NCI-H1694 (cell line): ENCODE measurements around the gene DMAC2.
A peak's percentile ranks its signal among the peaks of the same experiment; 100 is the strongest.
"Not testable (repeated sequence)": the region's sequence is repeated elsewhere in the genome, so short reads cannot be mapped to it uniquely, and the experiment has no call there.

Experiments used
- DNase-seq: peaks from one replicate; lab custom pipeline; 2025; lab: John Stamatoyannopoulos, UW

Gene DMAC2

DNA sequence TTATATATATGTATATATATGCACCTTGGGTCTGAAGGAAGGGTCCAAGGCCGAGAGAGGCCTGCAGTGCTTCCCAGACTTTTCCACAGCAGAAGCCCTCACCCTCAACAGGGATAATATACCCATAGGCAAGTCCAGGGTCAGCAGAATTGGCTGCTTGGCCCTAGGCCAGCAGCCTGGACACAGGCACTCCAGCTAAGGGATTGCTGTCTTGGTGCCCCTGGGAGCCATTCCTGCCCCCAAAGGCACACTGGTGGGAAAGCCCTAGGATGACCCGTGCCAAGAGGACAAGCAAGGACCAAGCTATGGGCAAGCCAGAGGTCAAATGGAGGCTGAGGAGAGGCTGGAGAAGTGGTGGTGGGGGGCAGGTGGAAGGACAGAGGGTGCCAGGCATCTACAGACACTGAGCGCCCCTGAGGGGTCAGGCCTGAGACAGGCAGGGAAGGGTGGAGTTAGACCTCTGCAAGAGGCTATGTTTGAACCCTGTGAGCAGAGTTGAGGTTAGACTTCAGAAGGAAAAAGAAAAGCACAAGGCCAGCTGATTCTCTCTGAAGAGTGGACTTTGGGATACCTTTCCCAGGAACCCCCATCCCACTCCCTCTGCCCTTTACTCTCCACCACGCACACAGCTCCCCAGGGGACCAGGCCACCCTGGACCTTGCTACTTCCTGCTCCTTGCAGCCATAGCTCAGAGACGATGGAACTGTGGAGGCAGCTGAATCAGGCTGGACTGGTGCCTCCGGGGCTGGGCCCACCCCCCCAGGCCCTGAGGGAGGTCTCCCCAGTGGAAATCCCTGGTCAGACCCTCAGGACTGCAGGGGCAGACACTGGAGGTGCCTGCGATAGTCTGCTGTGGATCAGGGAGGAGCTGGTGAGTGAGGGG lies 3.0 kb upstream of the DMAC2 start, which contains the start of gene ERICH4:
TSS of gene ERICH4 (plus strand) at position 684 of the 883 bp plus-strand sequence. CDS start at position 698, 14 bp downstream.
- no peak for DNase-seq

DNA sequence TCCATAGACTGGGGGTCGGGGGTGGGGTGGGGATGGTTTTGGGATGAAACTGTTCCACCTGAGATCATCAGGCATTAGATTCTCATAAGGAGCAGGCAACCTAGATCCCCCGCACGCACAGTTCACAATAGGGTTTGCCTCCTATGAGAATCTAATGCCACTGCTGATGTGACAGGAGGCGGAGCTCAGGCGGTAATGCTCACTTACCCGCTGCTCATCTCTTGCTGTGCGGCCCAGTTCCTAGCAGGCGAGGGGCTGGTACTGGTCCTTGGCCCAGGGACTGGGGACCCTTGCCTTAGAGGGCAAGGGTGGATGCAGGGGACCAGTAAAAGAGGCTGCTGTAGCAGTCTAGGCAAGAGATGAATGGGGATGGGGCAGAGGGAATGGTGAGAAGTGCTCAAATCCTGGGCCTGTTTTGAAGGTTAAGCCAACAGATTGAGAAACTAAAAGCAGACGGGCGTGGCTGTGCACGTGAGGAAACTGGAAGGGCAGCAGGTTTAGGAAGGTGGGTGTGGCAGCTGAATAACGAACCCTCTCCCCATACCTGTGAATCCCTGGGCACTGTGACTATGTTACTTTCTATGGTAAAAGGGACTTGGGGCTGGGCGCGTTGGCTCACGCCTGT lies 1.7 kb upstream of the DMAC2 start:
- no peak for DNase-seq

DNA sequence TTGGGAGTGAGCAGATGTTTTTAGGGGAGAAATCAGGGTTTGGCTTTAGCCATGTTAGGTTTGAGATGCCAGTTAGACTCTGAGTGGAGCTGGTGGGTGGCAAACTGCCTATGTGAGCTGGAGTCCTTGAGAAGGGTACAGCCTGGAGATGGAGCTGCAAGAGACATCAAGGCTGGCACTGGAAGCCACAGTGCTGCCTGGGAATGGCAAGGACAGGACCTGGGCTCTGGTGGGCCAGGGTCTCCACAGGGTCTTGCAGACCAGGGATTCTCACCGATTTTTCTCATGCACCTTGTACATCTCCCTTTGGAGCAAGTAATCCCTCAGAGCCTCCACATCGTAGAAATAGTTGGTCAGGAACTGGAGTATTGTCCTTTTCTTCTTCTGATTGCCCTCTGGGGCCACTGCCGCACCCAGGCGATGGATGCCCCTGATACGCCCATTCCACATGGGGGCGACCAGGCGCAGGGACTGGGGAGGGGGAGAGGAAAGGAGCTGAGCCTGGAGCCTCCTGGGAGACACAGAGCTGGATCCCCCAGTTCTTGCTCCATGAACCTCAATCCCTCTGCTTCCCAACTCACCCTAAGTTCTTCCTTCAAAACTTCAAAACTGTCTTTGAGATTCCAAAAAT lies 1.7 kb downstream of the DMAC2 start:
- no peak for DNase-seq

DNA sequence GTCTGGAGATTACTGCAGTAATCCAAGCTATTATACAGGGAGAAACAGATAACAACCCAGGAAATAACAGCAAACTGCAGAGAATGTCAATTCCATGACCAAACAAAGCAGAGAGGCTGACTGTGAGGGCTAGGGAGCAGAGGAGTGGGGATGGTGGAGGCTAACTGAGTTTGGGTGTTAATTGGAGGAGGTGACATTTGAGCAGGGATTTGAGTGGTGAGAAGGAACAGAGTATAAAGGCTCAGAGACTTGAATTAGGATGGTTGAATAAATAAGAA lies 3.1 kb downstream of the DMAC2 start:
- DNase-seq: no peak

DNA sequence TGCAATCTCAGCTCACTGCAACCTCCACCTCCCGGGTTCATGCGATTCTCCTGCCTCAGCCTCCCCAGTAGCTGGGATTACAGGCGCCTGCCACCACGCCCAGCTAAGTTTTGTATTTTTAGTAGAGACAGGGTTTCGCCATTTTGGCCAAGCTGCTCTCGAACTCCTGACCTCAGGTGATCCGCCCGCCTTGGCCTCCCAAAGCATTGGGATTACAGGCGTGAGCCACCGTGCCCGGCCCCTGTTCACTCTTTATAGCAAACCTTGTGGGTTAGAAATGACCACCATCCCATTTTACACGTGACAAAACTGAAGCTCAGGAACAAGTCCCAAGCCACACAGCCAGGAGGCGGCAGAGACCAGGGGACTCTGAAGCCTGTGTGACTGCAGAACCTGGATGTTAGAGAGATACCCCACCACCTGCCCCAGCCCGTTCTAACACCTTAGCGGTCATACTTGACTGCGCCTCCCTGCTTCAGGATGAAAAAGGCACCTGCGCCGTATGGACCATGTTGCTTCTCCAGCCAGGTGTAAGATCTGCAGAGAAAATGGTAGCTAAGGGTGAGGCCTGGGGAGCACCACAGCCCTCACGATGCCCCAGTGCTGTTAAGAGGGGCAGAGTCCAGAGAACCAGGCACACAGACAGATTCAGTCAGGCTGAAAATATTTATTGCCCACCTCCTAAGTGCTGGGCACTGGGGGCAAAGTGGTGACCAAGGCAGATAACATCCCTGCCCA lies 3.6 kb downstream of the DMAC2 start:
- no peak for DNase-seq

DNA sequence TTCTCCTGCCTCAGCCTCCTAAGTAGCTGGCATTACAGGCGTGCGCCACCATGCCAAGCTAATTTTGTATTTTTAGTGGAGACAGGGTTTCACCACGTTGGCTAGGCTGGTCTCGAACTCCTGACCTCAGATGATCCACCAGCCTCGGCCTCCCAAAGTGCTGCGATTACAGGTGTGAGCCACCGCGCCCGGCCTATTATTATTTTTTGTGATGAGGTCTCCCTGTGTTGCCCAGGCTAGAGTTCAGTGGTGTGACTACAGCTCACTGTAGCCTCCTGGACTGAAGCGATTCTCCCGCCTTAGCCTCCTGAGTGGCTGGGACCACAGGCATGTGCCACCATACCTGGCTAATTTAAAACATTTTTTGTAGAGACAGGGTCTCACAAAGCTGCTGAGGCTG lies 4.3 kb downstream of the DMAC2 start:
- not testable (repeated sequence) for DNase-seq

DNA sequence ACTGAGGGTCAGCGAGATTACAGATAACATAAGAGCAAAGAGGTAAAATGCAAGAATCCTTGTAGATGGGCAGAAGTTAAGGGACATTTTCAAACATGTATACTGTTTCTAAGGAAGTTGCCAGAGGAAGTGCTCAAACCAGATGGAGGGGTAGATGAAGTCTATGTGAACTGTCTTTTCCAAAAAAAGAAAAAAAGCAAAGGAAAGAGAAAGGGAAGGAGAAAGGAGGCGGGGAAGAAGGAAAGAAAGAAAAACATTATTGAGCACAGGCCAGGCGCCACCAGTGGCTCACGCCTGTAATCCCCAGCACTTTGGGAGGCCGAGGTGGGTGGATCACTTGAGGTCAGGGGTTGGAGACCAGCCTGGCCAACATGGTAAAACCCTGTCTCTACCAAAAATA lies 5.3 kb downstream of the DMAC2 start:
- no peak for DNase-seq

DNA sequence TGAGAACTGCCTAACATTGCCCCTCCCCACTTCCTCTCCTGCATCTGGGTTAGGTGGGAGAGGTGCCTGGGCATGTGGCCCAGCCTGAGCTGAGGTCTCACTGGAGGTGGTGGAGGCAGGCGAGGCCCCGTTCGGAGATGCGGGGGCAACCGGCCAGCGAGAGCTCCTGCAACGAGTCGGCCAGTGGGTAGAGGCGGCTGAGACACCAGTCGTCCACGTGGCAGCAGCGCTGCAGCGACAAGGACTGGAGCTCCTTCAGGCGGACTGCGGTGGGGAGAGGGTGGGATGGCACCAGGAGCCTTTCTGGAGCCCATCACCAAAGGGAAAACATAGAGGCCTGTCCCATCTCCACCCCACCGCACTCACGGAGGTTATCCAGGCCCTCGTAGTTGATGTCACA lies 6.5 kb downstream of the DMAC2 start:
- no peak for DNase-seq

DNA sequence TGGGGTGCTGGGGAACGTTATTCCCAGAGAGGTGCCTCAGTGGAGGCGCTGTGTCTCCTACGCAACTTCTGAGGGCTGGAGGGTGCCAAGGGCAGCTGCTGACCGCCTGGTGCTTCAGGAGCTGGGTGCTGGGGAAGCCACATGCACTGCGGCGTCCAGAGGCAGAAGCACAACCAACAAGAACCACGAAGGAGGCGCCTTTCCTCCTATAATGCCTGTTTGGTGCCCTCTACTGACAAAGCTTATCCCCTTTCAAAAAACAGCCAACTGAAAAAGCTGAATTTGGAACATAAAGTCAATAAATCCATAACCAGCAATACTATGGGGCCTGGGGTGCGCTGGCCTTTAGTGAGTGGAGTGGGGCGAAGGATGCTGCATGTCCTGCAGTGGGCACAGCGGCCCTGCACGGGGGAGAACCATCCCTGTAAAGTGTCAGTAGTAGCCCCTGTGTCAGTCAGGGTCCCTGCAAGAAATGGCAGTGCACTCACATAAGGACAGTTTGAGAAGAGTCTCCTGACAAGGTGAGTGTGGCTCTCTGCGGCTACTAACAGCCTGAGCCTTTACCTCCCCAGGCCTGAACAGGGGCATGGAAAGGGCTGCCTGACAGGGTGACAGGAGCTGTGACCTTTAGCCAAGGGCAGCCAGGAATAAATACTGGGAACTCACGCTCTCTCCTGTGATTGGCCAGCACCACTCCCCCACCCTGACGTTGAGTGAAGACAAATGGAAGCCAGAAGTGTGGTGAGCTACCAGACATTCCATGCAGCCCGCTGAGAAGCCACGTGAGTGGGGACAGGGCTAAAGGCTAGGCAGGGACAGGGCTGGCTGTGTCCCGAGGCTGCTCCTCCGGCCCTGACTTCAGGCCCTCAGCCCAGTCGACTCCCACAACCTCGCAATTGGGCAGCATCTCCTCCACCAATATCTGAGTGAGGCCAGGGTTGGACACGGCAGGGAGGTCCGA lies 8.0 kb downstream of the DMAC2 start:
- no peak for DNase-seq

DNA sequence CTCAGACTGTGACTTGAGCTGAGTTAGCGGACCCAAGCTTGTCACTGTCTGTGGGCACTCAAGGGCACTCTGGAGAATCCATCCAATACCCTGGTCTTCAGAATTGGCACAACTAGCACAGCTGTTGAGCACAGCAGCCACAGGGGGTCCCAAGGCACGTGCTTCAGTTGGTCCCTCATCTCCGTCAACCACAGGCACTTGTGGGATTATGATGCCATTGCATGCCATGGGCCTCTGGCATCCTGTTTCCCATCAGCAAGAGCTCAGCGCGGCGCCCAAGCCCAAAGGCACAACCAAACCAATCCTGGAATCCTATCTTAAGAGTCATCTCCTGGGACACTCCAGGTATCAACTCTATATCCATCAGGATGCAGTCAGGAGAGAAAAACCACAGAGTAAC lies 8.8 kb downstream of the DMAC2 start:
- no peak for DNase-seq

DNA sequence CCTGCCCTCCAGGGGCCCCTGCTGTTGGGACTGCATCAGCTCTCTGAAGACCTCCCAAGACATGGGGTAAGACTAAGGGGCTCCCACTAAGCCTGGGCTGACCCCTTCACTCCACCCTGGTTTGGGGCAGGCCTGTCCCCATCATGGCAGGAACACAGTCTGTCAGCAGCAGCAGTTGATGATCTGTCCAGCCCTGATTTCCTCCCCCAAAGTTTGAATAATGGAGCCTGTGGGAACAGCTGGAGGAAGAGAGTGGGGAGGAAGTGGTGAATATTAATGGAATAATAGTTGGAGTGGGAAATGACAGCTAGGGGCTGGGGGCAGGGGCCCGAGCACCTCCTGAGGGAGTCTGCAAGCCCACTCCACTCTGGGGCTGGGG lies 11.2 kb downstream of the DMAC2 start:
- DNase-seq: no peak

DNA sequence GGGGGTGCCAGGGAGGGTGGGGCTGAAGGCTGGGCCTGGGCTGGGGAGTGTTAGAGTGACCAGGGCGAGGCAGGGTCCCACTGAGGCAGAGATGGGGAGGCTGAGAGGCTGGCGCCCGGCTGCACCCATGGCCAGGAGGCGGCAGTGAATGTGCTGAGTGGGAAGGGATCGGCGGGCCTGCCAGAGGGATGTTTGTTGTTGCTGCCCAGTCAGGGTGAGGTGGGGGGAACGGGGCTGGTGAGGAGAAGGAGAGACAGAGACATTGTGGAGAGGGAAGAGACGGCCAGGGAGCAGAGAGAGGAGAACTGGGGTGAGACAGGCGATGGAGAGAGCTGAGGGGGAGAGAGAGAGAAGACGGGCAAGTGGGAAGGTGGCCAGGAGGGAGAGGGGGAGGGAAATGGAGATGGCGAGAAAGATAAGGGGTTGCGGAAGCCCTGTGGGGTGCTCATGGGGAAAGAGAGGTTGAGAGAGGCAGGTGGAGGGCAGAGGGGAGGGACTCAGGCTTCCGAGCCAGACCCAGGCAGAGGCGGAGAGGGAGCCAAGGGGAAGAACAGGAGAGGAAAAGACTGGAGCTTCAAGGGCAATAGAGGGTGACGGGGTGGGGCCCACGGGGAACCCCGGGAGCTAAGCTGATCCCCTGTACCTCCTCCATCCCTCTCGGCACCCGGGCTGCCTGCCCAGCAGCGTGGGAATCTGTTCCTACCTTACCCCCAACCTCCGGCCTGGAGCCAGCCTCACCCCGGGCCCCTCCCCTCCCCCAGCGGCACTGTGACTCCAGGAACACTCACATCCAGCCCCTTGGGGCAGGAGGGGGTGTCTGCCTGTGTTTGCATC lies 11.8 kb downstream of the DMAC2 start:
- DNase-seq: peak; percentile 39

DNA sequence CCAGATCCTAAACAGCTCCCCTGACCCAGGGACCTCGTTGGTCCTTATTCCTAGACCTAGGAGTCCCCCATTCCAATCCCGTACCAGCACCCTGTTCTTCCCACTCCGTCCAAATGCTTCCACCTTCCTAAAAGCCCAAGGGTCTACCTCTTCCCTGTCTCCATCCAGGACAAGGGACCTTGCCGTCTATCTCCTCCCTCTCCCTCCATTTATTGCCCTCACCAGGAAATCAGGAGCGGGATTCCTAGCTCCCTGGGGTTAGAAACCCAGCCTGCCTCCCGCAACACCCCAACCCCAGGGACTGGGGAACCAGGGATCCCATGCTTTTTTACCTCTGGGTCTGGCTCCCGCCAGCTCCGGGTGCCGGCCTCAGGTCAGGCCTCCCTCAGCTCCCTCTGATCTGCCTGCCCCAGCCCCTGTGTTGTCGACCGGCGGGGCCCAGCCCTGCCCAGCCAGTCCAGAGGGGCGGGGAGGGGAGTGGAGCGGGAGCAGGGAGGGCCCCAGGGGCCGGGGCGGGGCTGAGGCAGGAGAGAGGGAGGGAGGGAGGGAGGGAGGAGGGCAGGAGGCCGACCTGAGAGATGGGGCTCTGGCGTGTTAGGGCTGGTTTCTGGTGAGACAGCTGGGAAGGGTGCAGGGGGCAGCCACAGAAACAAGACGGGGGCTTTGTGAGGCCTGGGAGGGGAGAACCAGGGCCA lies 12.6 kb downstream of the DMAC2 start, which contains the start of gene B3GNT8:
TSS of gene B3GNT8 (minus strand) at position 423 of the 695 bp plus-strand sequence. CDS start 596 bp downstream, outside the sequence.
- peak; percentile 66 for DNase-seq

DNA sequence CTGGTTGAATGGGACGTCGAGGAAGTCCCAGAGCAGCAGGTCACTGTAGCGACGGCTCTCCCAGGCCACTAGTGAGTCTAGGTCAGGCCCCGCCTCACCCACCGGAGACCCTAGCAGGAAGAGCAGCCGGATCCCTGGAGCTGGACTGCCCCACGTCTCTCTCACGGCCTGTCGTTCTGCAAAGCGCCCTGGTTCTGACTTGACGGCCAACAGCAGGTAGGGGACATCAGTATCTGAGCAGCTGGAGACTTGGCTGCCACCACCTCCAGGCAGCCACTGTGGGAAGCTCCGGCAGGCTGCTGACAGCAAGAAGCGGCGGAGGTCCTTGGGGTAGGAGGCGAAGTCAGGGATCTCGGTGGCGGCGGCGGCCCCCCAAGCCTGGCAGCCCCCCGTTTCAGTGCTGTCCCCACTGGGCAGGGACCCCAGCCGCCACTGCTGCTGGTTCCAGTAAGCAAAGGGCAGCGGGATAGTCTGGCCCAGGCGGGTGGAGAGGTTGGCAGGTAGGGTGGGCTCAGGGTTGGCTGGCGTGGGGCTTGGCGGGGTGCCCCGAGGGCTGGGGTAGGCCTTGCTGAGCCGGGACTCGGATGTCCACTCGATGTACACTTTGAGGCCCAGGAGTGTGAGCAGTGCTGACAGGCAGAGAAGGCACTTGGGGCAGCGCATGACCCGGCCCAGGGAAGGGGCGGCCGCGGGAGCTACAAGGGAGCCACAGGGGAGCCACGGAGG lies 13.4 kb downstream of the DMAC2 start:
- no peak for DNase-seq

DNA sequence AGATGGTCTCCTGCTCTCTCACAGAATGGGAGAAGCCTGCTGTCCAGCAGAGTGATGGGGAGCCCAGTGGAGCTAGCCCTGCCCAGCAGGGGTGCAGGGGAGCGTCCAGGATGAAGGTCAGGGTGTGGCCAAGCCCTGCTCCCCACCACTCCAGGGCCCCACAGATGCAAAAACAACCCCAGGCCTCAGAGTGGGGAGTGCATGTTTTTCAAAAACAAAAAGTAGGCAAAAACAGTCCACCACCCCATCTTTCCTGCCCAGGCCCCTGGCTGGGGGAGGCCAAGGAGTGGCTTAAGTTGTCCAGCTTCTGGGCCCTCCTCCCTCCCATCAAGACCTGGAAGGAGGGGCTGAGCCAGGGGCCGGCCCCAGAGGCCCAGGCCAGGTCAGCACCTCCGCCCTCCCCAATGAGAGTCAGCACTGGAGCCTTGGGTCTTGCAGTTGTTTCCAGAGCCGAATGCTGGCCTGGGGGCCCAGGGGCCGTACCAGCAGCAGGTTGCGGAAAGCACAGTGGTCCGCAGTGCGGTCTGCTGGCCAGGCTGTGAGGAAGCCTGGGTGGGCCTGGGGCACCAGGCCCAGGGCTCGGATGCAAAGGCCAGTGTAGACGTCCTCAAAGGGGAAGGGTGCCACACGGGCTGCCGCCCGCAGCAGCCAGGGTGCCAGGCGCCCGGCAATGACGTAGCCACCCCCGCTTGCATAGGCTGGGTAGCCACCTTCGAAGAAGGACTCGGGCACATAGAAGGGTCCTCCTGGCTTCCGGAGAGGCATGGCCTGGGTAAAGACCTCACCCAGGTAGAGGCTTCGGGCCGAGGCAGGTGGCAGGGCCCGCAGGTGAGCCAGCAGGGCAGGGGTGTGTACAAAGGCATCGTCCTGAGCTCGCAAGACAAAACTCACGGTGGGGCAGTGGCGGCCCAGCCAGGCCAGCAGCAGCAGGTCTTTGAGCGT lies 14.3 kb downstream of the DMAC2 start:
- no peak for DNase-seq

DNA sequence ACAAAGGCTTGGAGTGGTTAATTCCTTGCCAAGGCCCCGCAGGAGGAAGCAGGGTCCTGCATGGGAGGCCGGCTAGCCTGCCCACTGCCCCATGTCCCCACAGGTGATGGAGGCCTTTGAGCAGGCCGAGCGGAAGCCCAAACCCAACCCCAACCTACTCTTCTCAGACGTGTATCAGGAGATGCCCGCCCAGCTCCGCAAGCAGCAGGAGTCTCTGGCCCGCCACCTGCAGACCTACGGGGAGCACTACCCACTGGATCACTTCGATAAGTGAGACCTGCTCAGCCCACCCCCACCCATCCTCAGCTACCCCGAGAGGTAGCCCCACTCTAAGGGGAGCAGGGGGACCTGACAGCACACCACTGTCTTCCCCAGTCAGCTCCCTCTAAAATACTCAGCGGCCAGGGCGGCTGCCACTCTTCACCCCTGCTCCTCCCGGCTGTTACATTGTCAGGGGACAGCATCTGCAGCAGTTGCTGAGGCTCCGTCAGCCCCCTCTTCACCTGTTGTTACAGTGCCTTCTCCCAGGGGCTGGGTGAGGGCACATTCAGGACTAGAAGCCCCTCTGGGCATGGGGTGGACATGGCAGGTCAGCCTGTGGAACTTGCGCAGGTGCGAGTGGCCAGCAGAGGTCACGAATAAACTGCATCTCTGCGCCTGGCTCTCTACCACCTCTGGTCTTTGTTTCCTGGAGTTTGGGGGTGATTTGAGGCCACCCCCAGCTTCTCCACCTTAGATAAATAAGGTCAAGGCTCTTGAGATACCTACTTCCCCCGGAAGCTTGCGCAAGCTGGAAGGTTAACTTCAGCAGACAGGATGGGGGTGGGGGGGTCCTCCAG lies 15.2 kb downstream of the DMAC2 start:
- DNase-seq: no peak

DNA sequence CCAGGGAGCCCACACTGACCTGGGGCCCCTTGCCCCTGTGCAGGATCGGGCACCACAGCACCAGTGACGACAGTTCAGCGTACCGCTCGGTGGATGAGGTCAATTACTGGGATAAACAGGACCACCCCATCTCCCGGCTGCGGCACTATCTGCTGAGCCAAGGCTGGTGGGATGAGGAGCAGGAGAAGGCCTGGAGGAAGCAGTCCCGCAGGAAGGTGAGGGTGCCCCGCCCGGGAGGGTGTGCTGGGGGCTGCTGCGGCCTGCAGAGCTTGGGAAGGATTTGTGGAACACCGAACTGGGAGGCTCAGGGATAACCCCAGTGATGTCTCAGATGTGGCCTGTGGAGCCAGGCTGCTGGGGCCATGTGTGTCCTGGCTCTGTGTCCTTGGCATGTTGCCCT lies 16.8 kb downstream of the DMAC2 start:
- no peak for DNase-seq
